HuH-7.5 (cell line): ENCODE results near the gene SPTB.

Experiments used
- DNase-seq: peaks from one replicate; pipeline ENCODE4 v3.0.0; 2011; ENCODE audit warnings: low spot score

The SPTB gene

GRCh38 chr14:64765740-64766302 lies 113.9 kb downstream of the SPTB start:
- DNase-seq = no peak

DNA sequence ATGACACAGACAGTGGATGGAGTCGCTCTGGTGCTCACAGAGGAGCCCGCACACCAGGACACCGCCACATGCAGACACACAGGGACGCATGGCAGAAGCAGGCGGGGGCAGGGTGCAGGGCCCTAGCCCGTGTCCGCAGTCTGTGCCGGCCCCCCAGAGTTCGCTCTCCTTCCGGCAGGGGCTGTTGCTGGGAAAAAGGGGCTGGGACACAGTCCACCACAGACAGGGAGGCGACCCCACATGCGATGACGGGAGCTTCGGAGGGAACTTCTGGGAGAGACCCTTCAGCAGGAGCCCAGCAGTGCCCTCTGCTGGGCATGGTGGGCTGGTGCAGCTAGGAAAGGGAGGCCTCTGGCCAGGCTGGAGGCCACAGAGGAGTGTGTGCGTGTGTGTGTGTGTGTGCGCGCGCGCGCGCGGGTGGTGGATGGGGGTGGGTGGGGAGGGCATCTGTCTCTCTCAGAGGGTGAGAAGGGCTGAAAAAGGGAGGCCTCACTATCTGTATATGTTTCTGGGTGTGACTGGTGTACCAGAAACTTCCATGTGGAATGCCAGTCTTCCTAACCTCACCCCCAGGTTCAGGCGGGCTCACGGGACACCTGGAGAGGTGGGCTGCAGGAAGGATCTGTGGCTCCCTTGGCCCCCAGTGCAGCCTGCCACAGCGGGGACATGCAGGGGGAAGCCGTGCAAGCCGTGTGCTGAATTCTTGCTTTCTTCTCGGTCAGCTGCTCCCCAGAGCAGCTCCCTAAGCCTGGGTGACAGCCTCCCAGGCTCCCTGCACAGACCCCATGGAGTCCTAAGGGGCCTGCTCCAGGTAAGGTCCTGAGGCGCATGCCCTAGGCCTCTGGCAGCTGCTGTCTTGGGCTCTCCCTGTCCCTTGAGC lies 114.8 kb downstream of the SPTB start:
- peak; percentile 84 for DNase-seq

- no peak for DNase-seq
Measured at GRCh38 chr14:64763801-64764621, 115.7 kb downstream of the SPTB start.

GRCh38 chr14:64763085-64763782 lies 116.5 kb downstream of the SPTB start:
- no peak for DNase-seq

DNA sequence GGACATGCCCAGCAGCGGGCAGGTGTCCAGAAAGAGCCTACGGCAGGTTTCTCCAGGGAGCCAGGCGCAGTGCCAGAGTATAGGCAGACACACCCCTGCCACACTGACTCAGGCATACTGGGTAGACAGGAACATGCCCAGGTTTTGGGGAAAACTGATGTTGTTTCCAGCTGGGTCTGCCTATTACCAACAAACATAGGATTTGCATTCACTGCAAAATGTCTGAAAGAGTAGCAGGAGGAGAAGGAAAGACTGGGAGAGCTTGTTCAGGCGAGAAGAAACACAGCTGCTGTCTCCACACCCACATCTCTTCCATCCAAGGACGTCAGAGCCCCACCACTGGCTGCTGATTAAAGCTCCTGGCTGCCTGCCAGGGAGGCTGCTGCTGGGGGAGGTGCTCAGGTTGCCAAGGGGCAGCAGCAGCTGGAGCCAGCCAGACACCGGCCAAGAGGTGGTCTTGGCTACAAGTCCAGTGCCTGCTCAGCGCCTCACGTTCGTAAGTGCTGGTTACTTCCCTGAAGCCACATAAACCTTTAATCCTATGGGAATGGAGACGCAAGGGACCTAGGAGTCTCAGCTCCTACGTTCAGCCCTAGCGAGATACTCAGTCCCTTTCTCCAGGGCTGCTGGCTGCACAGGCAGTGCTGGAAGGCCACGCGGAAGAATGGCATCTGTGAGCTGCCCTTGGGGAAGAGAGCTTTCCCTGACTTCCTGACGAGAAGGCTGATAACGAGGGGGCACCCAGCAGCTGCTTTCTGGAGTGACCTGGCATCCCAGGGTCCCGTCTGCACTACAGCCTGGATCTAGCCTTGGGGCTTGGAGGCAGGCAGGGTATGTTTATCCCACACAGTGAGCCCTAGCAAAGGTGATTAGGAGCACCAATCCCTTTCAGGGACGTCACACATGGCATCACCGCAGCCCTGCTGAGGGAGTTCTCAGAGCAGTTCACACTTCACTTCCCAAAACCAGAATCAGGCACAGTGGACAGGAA lies 117.4 kb downstream of the SPTB start:
- no peak for DNase-seq

DNA sequence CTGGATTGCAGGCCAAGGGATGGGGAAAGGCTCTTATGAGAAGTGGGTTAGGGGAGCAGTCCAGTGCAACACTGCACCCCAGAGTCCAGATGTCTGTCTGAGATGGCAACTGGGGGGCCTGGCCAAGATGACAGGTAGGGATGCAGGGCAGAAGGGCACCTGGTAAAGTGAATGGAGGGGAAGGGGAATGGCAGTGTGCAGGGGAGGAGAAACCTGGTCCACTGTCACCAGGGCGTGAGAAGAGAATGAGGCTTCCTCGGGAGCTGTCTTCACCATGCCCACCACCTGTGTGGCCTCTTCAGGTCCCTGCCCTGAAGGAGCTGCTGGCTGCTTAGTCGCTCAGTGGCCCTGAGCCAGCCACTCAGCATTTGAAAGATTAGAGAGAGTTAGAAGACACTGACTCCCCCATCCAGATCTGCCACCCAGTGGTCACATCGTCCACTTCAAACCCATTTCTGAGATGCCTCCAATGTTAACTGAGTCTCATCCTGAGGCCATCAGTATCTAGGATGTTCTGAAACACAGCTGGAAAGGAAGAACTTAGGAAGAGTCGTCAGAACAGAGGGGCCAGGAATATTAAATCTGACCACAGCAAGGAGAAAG lies 118.2 kb downstream of the SPTB start:
- DNase-seq = no peak

DNA sequence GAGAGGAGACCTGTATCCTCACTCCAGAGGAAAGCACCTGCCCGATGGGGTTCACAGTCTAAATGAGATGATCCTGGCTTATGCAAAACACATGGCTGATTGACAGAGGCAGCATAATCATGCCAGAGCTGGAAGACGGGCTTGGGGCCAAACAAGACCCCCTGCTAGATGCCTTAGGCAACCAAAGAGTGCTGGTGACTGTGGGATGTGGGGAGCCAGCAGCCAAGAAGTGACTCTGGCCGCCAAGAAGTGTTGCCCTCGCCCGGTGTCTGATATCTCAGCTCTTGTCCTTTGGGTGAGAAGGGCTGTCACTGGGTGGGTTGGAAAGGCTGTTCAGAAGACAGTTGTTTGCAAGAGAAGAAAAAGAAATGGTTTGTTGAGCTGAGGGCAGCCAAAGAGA lies 118.8 kb downstream of the SPTB start:
- DNase-seq = no peak

GRCh38 chr14:64760146-64760755 lies 119.5 kb downstream of the SPTB start:
- peak; percentile 77 for DNase-seq

GRCh38 chr14:64759555-64759938 lies 120.2 kb downstream of the SPTB start:
- no peak for DNase-seq

- DNase-seq = peak; percentile 51
Measured at GRCh38 chr14:64758691-64759554, 120.8 kb downstream of the SPTB start.

GRCh38 chr14:64758025-64758521 lies 121.6 kb downstream of the SPTB start:
- DNase-seq = no peak

DNA sequence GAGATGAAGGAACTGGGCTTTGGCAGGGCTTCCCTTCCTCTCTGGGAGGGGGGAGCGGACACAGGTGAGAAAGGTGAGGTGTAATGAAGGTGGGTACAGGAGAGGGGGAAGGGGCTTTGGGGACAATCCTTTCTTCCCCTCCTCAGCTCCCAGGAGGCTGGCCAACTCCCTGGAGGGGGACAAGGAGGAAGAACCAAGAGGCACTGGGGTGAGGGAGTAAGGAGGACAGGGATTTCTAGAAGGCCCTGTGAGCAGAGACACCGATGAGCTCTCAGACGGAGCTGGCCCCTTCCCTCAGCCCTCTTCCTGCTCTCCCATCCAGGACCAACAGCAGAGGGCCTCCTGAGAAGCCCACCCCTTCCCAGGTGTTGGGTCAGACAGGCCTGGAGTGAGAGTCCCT lies 122.1 kb downstream of the SPTB start:
- no peak for DNase-seq

- no peak for DNase-seq
Measured at GRCh38 chr14:64756712-64757111, 123.0 kb downstream of the SPTB start.

- DNase-seq = no peak
Measured at GRCh38 chr14:64755781-64756221, 123.9 kb downstream of the SPTB start.

DNA sequence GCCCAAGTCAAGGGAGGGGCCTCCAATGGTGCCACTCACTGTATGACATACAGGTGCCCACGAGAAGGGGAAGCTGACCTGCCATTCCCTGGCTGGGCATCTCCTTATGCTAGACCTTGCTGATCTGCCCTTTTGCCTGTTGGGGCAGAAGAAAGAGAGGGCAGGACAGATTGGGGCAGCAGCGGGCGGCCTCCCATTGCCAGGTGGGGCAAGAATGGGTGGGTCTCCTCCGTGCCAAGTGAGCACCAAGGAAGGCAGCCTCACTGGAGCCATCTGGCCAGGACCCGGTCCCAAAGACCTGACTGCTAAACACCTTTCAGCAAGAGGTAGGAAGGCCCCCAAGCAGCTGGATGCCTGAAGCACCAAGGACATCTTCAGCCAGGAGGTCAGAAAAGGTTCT lies 125.0 kb downstream of the SPTB start:
- DNase-seq = no peak

DNA sequence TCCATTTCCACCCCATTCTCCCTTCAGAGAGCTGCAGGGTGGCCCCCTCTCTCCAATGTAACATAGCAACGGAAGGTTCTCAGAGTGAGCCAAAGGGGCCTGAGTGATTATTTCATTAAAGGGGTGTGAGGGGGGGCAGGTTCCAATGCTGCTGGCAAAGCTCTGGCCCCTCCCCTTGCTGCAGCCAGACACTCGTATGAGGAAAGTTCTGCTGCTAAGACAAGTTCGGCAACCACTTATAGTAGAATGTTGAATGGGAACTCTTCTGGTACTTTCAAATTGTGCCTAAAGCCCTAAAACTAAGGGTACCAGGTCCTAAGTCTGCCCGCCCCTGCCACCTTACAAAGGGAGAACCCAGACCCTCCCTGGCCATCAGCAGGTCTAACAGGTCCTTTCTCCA lies 125.7 kb downstream of the SPTB start:
- no peak for DNase-seq

DNA sequence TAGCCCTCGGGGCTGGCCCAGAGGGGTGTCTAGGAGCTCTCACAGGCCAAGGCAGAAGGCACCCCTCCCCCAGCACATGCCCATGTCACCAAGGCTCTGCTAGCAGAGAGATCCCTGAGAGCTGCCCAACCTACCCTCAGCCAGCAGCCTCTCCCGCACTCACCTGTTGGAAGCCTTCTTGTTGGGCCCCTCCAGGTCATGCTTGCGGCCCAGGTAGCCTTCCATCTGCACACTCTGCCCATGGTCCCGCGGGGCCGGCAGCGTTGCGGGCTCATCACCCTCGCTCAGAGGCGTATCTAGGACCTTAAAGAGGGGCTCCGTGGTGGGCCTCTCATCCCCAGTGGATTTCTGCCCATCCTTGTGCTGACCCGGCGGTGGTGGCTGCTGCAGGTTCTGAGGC lies 126.3 kb downstream of the SPTB start:
- no peak for DNase-seq

GRCh38 chr14:64752909-64753308 lies 126.8 kb downstream of the SPTB start:
- DNase-seq = no peak
